ENCODE data around the gene ANKRD29.

GRCh38 chr18:23648940-23649607, 13.6 kb downstream of the ANKRD29 start:
- TF ChIP-seq CTCF (conservative IDR thresholded peaks at IDR 0.05) (no peak), EZH2 (IDR thresholded peaks at IDR 0.05; ENCODE audit: low read depth) (no peak)
